Measurements from ENCODE around the gene PPIF.

GRCh38 chr10:79398642-79399041 lies 51.4 kb downstream of the PPIF start:
- TF ChIP-seq CTCF (IDR thresholded peaks at IDR 0.05) (no peak), POLR2A (IDR thresholded peaks at IDR 0.05) (no peak)
